ENCODE results near the gene TTLL7.

The TTLL7 gene

DNA sequence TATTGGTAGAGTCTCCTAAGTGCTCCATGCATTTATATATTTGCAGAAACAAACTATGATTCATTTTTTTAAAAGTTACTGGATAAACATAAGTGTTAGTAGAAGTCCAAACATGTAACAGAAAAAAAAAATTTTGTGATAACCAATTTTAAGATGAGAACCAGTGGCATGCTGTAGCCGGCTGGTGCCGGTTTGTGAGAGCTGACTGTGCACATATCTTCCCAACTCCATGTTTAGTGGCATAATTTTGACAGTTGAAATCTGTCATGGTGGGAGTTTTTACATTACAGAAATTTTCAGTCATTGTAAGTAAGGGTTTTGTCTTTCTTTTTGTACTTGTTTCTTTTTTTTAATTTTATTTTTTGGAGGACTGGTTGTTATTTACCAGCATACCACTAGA lies 141.2 kb downstream of the TTLL7 start:
- DNase-seq, result no peak

DNA sequence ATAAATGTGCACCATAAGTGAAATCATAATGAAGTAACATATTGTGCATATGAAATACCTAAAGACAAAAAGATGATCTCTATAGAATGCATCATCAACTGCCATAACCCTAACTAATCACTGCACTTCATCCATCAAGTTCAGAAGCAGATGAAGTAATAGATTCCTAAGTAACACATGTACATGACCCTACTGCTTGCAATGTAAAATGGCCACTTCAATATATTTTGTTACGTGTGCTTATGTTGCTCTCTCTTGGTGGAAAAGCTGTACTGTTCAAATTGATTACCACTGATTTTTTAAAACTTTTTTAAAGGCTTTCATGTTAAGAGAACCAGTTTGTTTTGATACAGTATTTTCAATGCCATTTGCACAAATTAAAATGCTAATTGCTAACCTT lies 141.8 kb downstream of the TTLL7 start:
- DNase-seq, result no peak

DNA sequence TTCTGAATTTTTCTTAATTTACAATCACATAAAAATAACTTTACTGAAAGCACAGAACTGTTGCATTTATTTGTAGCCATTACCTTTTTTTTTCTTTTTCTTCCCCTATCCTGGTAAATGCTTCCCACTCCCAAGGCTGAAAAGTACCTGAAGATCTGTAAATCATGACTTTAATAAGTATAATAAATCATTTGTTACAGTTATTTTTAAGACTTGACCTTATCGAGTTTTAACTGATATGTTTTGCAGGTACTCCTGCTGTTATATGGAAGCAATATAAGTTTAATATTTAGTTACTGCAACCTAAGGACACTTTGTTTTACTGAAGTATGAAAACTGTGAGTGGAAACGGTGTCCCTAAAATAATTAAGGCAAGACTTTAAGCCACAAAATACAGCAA lies 142.6 kb downstream of the TTLL7 start:
- DNase-seq, result no peak

DNA sequence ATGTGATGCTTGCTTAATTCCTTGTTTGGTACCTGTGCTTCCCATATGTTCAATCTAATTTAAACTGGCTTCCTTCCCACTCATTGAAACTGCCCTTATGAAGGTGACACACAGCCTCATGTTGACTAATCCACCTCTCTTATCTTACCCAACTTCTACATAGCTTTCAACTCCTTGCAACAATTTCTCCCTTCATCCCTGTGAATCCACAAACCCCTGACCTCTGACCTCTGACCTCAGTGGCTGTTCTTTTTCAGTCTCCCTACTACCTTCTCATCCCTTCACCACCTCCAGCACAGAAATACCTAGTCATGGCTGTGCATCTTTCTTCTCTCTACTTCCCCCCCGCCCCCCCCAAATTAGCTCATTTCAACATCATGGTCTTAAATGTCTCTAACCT lies 144.5 kb downstream of the TTLL7 start:
- DNase-seq, result no peak

DNA sequence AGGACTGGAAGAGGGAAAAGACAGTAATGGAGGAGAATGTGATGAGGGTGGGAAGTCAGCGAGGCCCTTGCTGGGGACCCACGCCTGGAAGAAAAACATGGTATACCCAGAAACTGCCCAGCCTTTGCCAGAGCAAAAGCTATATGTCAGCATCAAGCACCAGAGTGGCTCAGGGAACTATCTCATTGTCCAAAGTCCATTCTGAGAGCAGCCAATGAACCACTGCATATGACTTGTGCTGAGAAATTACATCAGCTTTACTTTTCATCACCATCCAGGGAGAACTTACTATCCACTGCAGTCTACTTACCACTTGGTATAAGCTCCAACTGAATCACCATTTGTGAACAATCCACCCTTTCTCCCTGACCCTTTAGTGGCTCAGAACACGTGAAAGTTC lies 148.1 kb downstream of the TTLL7 start:
- DNase-seq, result no peak

DNA sequence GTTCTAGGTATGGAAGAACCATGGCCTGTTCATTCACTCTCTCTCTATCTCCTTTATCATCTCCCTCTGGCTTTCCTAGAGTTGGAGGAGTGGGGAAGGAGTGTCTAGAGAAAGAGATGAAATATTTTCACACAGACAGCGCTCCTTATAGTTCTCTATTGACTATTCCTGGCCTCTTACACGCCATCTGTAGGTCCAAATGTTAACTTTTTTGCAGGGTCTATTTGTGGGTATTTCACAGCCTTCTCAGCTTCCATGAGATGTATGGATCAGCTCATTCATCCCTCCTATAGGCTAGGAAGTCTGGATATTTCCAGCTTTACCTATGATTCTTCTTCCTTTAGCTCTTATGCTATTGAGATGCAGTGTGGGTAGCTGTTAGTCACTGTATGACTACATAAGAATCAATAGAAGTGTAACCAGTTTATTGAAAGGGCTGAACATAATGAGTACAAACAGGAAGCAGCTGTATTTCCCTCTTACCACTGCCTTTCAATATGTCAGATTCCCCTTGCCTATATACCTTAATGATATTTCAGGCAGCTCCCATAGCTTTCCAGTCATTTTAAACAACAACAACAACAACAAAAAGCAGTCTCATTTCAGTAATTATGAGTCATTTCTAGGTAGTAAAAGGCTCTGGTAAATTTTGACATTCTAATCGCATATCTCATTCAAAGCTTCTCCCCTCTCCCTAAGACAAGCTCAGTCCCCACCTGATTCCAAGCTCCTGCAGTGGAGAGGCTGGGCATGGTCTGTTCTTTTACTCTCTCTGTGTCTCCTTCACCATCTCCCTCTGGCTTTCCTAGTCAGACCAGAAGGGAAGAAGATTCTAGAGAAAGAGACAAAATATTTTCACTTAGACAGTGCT lies 149.5 kb downstream of the TTLL7 start:
- no peak for DNase-seq

DNA sequence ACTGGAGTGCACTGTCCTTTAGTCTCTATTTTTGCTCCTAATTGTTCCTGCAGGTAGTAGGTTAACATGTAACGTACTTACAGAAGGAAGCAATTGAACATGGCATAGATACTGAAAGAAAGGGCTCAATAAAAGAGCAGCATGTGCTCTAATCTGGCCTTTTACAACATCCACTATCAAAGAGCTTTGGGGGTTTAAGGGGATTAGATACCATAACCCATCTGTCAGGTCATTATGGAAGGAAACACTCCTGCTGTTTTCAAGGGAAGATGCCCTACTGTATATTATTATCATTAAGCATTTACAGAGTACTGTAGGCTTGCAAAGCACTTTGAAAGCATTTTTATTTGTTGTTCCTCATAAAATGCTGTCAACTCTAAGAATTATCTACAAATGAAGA lies 152.8 kb downstream of the TTLL7 start:
- DNase-seq, result no peak

DNA sequence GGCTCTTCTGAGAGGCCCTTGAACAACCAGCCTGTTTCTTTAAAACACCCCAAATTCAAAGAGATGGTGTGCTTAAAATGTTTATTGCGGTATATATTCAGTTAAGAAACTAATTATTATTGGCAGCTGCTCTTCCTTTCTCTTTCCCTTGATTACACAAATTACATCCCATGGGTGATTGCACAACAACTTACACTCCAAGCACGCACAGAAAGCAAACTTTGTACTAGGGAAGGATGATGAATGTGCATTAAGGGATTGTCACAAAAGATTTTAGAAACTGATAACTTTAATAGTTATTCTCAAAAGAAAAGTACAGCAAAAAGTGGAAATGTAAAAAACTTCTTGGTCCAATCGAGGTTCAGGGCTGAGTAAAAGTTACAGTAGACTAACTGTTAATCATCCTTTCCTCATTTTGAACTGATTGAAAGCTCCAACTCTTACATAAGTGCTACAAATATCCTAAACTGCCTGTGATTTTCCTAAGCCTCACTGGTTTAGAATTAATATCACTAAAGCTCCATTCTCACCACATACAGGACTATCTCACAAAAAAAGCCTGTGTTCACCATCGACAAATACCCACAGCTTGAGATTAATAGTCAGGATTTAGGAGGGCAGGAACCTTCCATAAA lies 153.4 kb downstream of the TTLL7 start:
- DNase-seq, result no peak

DNA sequence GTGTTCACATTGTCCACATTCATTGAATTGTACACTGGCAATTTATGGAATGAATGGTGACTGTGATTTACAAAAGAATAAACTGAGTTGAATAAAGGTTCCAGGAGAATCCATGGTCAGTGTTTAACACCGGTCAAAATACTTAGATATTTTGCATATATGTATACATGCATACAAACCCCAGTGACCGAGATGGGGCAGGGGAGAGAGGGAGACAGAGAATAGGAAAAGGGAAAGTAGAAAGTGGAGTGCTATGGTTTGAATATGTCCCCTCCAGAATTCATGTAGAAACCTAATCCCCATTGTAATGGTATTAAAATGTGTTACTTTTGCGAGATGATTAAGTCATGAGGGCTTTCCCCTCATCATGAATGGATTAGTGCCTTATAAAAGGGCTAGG lies 154.4 kb downstream of the TTLL7 start:
- no peak for DNase-seq

DNA sequence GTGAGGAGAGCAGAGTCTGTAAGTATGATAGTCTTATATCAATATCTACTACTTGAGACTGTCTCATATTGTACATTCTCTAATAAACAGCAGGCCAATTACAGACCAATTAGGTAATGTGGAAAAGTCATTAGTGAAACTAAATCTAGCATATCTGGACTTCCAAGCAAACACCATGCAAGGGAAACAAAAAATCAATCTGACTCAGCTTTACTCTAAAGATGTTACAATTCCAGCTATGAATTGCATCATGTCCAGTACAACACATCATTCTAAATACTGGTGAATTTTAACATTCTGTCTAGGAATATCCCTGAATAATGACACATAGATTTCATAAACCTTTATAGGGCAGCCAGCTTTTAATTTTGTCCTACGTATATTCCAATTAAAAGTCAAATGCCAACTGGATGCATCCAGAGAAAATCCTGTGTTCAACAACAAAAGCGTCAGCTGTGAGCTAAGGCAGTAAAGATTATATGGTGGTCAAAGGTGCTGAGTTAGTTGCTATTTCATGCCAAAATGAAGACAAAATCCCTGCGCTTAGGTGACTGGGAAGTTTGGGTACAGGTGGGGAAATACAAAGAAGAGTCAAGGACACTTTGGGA lies 159.3 kb downstream of the TTLL7 start:
- no peak for DNase-seq

DNA sequence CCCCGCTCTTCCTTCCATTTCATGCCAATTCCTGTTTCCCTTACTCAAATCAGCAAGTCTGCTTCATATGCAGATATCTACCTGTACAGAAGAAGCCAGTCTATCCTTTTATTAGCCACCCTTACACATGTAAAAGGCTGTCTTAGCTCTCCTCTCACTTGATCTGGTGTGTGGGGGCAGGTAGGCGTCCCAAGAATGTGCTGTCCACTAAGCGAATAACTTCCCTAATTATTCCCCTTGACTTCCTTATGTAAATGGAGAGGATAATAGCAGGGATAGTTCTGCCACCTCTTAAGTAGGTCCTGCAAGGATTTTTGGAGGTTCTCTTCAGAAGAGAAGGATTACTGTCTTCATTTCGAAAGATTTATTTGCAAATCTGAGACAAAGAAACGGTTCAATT lies 160.4 kb downstream of the TTLL7 start:
- DNase-seq, result no peak

DNA sequence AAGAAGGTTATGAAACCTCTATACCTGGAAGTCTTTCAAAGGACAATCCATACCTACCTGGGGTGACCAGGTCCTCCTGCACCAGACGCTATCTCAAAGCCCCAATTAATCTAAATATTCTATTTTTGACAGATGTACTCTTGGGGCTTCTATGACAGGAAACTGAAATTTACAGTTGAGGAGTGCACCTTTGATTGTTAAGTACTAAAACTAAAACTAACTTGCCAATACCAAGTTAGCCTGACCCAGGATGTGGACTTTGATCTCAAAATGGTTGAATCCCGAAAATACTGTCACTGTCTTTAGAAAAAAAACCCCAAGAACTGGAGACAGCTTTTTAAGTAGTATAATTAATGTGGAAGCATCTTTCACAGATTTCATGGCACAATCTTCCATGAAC lies 162.4 kb downstream of the TTLL7 start:
- DNase-seq, result no peak

DNA sequence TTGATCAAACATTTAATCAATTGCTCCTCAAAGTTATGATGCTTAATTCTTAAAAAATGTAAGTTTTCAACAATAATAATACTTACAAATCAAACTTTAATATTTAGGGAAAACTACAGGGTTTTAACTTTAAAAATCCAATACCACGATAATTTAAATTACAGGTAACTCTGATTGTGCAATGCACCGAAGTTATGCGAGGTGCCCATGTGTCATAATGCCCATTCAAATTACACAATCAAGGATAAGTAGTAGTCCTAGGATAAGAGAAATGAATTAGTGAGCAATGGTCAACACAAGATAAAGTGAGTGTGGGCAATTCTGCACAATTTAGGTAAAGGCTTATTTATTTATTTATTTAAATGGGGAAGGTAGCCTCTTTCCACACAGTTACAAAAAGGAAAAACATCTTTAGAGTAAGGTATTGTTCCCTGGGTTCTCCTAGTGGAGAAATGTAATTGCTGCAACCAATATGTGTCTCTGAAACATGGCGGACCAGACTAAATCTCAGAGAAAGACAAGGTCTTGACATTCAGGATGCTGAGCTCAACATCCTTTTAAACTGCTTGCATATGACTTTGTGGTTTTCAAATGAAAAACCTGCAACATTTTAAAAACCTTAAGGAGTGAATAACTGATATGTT lies 164.2 kb downstream of the TTLL7 start:
- DNase-seq, result no peak

DNA sequence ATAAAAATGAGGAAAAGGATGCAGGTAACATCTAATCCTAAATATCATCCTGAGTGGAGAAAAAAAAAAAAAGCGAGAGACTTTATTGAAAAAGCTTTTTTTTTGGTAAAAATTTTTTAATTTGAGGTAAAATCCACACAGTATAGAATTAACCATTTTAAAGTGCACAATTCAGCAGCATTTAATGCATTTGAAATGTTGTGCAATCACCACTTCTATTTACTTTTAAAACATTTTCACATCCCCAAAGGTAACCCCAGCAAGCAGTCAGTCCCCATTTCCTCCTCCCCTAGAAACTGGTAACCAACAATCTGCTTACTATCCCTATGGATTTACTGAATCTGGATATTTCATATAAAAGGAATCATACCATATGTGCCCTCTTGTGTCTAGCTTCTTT lies 166.7 kb downstream of the TTLL7 start:
- no peak for DNase-seq

DNA sequence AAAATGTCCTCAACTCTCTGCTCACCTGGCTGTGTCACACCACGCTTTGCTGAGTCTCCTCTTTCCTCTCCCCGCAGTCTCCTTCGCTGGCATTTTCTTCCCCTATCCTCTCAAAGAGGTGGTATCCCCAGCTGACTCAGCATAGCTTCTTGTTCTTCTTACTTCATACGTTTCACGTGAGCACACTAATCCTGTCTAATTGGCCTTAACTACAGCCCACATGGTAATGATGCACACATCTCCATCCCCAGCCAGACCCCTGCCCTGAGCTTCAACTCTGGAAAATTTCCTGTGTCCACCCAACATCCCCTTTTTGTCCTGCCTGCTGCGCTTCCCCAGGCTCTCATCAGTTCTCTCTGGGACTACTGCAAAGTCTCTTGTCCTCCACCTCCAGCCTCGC lies 169.8 kb downstream of the TTLL7 start:
- DNase-seq, result no peak

DNA sequence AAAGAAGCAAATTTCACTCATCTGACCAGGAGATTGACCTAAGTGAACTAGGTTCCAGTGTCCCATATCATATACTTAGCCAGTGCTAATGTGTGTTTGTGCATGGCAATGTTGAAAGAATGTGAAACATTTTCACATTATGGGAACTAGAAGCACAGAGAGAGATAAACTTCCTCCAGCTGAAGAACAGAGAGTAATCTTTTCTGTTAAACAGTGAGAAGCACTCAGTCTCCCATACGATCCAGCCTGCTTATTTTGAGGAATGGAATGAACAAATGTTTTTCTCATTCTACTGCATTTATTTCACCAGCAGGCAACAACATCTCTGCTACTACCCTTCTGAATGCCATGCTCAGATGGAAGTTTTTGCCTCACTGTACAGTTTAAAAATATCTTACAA lies 170.5 kb downstream of the TTLL7 start:
- DNase-seq, result no peak

DNA sequence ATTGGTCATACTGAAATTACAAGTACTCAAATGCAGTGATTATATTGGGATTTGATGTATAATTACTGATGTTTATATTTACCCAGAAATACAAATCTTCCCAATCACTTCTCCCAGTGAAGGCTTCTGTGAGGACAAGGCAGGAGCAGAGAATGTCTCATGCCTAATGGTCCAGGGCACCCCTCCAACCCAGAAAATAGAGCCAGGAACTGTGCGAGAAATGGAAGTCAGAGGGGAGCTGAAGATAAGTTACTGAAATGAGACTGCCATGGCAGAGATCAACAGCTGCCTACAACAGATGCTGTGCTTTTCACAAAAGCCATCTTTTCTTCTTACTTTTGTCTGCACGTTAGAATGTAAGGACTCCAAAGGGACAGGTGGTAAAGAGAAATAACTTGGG lies 171.2 kb downstream of the TTLL7 start:
- DNase-seq, result no peak

DNA sequence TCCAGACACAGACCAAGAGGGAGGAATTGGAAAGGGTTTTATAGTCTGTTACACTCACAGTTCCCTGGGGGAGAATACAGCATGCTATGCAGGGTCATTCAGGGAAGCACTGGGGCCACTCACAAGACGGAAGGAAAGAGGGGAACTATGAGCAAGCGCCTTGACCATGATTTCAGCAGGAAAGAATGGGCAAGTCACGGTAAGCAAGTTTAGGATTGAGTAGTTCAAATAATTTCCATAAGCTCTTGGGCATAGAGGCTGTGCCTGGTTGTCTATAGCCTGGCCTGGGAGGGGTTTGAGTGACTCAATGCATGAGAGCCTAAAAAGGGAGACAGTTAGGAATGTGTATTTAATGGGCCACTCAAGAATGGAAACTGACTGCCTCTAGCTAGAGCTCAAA lies 176.7 kb downstream of the TTLL7 start:
- DNase-seq, result no peak

DNA sequence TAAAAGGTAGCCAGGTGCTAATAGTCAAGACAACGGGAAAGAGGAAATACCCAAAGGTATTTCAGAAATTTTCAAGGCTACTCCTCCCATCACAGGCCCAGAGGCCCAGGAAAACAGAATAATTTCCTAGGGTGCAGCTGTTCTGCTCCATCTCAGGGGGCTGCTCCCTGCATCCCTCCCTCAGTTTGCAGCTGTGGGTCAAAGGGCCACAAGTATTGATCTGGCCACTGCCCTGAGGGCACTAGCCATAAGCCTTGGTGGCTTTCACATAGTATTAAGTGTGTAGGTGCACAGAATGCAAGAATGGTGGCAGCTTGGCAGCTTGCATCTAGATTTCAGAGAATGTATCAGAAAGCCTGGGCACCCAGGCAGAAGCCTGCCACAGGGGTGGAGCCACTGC lies 179.5 kb downstream of the TTLL7 start:
- DNase-seq, result no peak

DNA sequence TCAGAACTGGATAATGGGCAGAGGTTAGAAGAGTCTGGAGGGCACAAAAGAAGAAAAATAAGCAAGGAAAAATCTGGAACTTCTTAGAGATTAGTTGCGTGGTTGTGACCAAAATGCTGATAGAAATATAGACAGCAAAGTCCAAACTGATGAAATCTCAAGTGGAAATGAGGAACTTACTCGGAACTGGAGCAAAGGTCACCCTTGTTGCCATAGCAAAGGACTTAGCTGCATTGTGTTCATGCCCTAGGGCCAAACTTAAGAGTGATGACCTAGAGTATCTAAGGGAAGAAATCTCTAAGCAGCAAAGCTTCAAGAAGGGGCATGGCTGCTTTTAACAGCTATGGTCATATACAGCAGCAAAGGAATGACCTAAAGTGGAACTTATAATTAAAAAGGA lies 180.0 kb downstream of the TTLL7 start:
- DNase-seq, result no peak

DNA sequence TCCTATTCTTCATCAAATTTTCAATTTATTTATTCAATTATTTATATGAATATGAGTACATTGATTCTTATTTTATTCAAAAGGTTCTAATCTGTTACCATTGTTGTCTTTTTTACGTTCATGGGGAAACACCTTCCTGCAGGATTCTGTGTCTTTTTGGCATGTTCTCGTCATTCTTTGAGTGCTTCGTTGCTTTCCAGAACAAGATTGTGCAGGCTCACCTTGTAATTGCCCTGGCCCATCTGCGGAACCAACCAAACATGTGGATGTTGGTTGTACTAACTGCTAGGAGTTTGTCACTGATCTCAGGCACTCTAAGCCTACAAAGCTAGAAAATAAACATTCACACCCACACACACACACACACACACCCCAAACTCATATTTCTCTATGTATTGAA lies 182.1 kb downstream of the TTLL7 start:
- no peak for DNase-seq

DNA sequence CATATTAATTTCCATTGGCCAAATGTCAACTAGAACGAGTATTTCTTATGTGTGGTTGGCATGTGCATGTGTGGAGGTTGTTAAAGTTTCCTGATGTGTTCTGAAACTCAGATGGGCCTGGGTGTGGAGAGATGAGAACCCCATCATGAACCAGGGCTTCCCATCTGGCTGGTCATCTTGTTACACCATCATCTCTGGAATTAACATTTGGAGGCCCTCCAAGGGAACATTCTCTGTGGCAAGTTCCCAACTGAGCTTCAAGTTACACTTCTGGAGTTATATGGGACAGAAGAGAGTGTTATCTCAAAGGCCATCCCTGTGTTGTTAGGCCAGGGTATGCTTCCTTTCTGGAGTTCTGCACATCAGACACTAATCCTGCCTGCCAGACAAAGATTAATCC lies 183.6 kb downstream of the TTLL7 start:
- DNase-seq, result no peak
